GM19467 (cell line): ENCODE data around the gene CHTF18.
"Not testable (repeated sequence)": the region's sequence is repeated elsewhere in the genome, so short reads cannot be mapped to it uniquely, and the experiment has no call there.

ENCODE experiments used
- ATAC-seq: cut with Tn5 transposase; IDR thresholded peaks from one replicate; pipeline ENCODE4 v1.9.1; 2021; ENCODE audit warnings: mild to moderate bottlenecking, moderate library complexity; ENCODE audit not compliant: unreplicated experiment

CHTF18 gene

GRCh38 chr16:788399-789126, at the start of gene CHTF18:
Gene CHTF18 (plus strand): TSS chr16:788620. CDS start chr16:788685, 65 bp downstream.
- peak; percentile 56 for ATAC-seq

- ATAC-seq: no peak
These were observed 48.6 kb upstream of the CHTF18 start for GRCh38 chr16:739560-740458.

- ATAC-seq: no peak
These were observed 48.0 kb upstream of the CHTF18 start for GRCh38 chr16:740459-740763.

- peak; percentile 74 for ATAC-seq
These were observed 47.5 kb upstream of the CHTF18 start, which contains the start of gene CIAO3 for GRCh38 chr16:740764-741505. Gene CIAO3 (minus strand): TSS chr16:740997. CDS start chr16:740985, 12 bp downstream.

GRCh38 chr16:741986-742629, 46.3 kb upstream of the CHTF18 start:
- ATAC-seq: no peak

- ATAC-seq: not testable (repeated sequence)
These were observed 45.5 kb upstream of the CHTF18 start for GRCh38 chr16:742894-743293.

- ATAC-seq: no peak
These were observed 44.5 kb upstream of the CHTF18 start for GRCh38 chr16:743794-744500.

GRCh38 chr16:745739-746138, 42.7 kb upstream of the CHTF18 start:
- no peak for ATAC-seq

- ATAC-seq: no peak
These were observed 41.8 kb upstream of the CHTF18 start for GRCh38 chr16:746637-747036.

- no peak for ATAC-seq
These were observed 40.3 kb upstream of the CHTF18 start for GRCh38 chr16:747978-748746.

- no peak for ATAC-seq
These were observed 39.4 kb upstream of the CHTF18 start for GRCh38 chr16:749010-749409.

- no peak for ATAC-seq
These were observed 37.9 kb upstream of the CHTF18 start for GRCh38 chr16:750485-750884.

- no peak for ATAC-seq
These were observed 37.0 kb upstream of the CHTF18 start for GRCh38 chr16:751152-752006.

- ATAC-seq: no peak
These were observed 36.5 kb upstream of the CHTF18 start for GRCh38 chr16:752007-752312.

- ATAC-seq: not testable (repeated sequence)
These were observed 34.3 kb upstream of the CHTF18 start for GRCh38 chr16:754121-754607.

- ATAC-seq: no peak
These were observed 33.8 kb upstream of the CHTF18 start for GRCh38 chr16:754656-755055.

GRCh38 chr16:756428-756827, 32.0 kb upstream of the CHTF18 start:
- ATAC-seq: no peak

- ATAC-seq: no peak
These were observed 29.1 kb upstream of the CHTF18 start for GRCh38 chr16:759110-759910.
